HG03175 (cell line): ENCODE data around the gene PLA2G4F.
"Not testable (repeated sequence)": the region's sequence is repeated elsewhere in the genome, so short reads cannot be mapped to it uniquely, and the experiment has no call there.

Experiments used
- ATAC-seq: cut with Tn5 transposase; IDR thresholded peaks from one replicate; pipeline ENCODE4 v1.9.1; 2021; ENCODE audit warnings: mild to moderate bottlenecking, moderate library complexity; ENCODE audit not compliant: unreplicated experiment

The PLA2G4F gene

DNA sequence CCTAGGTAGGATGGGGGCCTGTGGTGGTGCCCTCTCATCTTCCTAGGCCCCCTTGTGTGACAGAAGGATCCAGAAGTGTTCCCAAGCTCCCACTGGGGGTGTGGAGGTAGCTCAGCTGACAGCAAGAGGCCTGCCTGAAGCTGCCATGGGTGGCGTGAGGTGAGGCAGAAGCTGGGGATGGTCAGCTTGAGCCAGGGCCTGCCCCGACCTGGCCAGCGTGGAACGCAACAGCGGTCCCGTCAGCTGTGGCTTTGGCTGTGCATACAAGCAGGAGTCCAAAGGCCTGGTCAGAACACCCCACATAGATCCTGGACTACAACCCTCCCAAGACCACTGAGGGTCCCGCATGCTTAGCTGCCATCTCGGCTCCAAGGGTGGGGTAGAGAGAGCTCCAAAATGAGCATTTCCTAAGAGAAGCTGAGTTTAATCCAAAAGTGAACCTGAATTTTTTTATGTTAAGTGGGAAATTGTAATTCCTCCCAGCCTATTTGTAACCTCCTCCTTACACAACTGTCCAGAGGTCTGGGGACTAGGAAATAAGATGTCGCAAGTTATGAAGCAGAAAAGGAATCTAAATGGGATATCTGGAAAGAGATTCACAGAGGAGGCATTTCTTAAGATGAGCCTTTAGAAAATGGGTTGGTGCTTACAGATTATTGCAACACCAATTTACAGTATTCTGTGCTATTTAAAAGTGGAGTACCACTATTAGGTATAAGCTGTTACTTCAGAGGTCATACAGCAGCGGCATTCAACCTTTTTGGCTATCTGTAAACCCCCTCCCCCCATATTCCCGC, 52.1 kb downstream of the PLA2G4F start:
- no peak for ATAC-seq

DNA sequence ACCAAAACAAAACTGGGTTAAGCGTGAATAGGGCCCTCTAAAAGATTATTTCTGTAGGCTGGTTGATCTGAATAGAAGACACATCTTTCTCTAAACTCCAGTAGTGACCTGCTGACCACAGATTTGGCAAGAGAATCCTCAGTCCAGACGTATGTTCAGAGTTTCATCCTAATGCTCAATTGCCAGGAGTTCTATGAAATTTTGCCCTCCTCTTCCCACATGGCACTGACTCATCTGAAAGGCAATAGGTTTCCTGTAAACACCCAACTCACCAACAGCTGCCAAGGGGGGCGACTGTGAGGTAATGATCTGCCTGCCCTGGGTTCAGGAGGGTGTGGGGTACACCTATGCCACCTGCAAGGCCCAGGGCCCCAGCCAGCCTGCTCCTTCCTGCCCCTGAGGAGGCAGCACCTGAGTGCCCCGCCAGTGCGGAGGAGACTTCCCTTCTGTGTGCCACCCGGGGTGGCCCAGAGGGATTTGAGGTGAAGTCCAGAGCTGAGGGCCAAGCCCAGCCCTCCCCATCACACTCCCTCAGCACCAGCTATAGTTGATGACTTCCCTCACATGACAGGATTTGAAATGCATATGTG, 53.7 kb downstream of the PLA2G4F start:
- ATAC-seq = no peak

DNA sequence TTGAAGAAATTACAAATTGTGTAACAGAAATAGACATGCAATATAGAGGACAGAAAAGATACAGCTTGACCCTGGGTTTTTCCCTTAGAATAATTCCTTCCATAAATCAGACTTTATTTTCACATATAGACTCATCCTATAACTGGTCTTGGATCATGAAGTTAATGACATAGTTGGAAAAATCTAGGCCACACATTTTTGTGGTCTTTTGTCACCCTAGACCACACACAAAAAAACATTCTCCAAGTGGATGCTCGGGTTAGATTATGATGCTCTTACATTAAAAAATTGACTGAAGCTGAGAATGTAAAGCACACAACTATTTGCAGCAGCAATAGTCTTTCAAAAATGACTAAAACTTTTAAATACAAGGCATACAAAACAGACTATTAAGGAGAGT, 54.6 kb downstream of the PLA2G4F start:
- no peak for ATAC-seq

DNA sequence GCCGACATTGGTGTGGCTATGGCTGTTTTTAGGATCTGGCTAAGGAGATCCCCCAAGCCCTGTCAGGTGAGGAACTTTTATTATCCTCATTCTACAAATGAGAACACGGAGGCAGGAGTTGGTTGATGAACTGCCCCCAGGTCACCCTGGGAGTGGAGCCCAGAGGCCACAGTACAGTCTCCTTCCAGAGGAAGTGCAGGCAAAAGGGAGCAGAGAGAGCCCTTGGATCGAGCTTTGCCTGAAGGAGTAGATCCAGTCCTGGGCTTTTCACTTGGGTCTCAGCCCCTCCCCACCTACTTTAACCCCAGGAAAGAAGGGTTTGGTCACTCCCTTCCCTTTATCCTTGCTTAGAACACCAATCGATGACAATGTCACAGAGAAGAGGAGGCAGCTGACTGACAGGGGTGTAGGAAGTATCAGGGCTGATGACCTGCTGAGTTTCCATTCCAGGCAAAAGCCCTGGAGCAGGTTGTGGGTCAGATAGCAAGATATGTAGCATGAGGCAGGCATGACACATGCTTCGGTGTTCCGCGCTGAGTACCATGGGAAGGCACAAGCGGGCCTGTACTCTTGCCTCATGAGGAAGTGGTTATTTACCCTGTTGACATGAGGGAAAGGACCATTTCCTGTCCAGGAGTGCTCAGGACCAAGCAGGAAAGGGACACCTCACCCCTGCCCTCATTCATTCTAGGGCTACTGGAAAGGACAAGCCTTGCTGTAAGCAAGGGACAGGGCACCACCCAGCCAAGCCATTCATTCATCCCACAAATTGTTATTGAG, 56.2 kb downstream of the PLA2G4F start:
- ATAC-seq = no peak

DNA sequence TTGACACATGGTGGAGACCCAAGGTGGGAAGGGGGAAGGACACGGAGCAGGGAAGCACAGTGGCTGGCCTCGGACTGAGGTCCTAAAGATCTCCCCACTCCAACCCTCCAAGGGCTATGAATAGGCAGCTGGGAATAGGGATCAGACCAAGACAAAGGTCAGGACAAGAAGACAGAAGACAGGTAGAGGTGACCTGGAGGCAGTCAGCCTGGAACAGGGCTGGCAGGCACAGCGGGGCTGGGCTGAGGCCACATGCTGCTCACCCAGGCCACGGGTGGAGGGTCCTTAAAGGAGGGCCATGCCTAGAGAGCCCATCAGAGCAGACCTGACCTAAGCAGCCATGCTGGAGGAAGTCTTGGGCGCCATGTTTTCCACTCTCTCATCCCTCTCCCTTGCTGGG, 59.4 kb downstream of the PLA2G4F start:
- ATAC-seq = no peak

DNA sequence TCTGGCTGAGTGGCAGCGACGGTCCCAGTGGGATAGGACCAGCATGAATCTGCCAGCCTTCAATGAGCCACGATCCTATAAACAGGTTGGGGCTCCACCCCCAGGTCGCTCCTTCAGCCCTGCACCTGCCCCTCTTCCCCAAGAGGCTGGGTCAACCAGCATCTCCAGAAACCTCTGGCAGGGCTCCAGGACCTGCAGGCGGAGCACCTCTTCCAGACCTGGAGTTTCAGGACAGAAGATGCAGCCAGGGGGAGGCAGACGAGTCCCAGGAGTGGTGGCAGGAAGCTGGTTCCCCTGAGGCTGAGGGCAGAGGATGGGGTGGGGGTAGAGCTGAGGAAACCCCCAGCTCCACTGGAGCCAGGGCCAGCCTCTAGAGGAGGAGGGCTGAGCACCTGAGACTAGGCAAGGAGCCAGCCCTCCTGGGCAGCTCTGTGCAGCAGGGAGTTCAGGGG, 61.9 kb downstream of the PLA2G4F start, which contains the start of gene PLA2G4D:
TSS of gene PLA2G4D (minus strand) at position 51 of the 452 bp plus-strand sequence. CDS start 103 bp downstream, outside the sequence.
- ATAC-seq = no peak

DNA sequence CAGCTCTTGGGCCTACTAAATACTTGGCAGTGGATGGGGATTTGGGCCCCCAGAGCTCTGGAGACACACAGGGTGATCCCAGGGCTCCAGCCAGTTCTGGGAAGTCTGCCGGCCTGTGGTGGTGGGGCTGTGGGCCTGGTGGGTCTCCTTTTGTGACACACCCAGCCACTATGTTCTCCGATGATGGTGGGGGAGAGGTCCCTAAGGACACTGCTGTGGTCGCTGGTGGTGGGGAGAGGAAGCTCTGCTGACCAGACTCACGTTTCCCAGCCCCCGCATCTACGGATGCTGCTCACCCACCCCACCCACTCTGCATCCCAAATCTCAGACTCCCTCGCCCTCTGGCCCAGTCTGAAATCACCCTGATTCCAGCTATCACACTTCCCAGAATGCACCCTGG, 62.5 kb downstream of the PLA2G4F start:
- no peak for ATAC-seq

DNA sequence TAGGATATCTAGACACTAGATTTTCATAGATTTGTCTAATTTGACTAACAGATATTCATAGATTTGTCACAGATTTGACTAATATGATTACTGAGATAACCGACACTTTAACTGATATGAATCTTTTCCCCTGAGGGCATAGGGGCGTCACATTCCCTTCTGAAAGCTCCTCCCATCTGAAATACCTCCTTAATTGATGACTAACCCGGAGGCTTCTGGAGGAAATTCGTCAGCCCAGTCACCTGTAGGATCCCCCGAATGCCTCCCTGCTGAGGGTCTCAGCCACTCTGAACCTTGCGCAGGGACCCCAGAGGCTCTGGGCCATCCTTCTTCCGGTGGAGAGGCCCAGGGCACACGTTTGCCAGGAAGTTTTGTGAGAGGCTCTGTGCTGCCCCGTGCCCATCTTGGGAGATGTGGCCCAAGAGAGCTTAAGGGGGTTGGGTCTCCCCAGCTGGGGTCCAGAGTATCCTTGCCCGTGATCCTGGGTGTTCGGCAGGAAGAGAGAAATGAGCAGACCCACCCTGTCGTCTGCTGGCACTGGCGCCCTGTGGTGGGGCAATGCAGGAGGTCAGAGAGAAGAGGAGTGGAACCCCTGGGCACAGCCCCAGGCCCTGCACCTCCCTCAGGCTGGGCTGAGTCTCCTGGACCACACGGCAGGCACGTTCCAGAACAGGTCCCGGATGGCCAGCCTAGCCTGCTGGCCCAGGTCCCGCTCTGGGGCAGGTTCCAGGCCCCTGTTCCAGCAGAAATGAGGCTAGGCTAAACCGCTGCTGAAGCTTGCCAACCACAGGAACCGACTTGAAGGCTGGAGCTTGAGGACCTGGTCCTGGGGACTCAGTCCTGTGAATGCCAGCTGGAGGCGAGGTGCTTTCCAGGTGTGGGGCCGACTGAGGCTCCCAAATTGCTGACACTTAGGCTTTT, 63.8 kb downstream of the PLA2G4F start:
- no peak for ATAC-seq

DNA sequence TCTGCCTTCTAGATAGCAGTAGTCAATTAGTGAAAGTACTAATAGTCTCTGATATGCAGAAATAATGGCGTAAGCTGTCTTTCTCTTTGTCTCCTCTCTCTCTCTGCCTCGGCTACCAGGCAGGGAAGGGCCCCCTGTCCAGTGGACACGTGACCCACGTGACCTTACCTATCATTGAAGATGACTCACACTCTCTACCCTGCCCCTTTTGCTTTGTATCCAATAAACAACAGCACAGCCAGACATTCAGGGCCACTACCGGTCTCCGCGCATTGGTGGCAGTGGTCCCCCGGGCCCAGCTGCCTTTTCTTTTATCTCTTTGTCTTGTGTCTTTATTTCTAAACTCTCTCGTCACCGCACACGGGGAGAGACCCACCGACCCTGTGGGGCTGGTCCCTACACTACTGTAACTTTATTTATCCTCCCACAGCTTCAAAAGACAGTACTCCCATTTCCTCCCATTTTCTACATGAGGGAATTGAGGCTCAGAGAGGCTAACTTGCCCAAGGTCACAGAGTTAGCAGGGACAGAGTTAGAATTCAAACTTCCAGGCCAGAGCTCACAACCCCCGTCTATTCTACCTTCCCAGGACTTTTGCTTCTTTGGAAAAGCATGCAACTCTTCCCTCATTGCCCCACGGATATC, 64.6 kb downstream of the PLA2G4F start:
- ATAC-seq = not testable (repeated sequence)

DNA sequence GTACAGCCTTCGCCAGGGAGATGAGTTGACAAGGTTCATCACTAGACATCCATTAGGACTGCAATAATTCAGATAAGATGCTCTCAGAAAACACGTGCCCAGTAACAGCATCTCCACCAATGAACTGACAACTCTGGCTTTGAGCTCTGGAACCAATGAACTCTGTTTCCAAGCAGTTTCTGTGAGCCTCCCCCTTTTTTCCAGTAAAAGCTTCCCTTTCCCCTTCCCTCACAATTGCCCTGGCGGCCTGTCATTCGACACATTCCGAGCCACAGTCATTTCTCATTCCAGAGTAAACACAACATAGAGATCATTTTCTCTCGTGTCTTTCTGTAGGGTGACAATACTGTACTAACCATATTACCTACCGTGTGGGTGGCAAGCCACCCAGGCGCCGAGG, 65.7 kb downstream of the PLA2G4F start:
- no peak for ATAC-seq

DNA sequence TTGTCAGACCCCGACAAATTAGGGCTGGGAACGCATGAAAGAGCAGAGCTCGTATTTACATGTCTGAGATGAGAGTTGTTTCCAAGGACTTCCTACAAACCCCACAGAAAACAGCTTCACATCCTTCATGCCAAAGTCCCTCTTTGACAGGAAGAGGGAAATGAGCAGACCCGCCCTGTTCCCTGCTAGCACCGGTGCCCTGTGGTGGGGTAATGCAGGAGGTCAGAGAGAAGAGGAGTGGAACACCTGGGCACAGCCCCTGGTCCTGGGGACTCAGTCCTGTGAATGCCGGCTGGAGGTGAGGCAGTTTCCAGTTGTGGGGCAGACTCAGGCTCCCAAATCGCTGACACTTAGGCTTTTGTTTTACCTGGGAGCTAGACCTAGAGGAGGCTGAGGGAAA, 66.1 kb downstream of the PLA2G4F start:
- no peak for ATAC-seq

DNA sequence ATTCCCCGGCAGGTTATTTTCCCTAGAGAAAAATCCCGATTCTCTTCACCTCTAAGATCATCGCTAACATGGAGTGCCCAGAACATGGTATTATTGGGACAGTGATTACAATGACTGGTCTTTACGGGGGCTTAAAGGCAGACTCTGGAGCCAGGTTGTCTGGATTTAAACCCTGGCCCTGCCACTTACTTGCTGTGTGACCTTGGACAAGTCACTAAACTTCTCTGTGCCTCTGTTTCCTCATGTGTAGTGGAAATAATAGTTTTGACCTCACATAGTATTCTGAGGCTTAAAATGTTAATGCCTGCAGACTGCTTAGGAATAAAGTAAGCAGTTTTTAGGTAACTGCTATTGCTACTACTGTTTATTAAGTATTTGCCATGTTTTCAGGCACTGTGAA, 66.5 kb downstream of the PLA2G4F start:
- no peak for ATAC-seq
